CD4-positive, alpha-beta T cell treated with Interleukin-15 for 1 hour (primary cell): ENCODE measurements around the gene FOXA1.

Source experiments
- DNase-seq: peaks from one replicate; pipeline ENCODE4 v3.0.0-alpha.2; 2020

The FOXA1 gene

GRCh38 chr14:37594971-37595808 lies at the start of gene FOXA1, which contains the start of gene TTC6:
TSS of gene FOXA1 (minus strand) at chr14:37595249. CDS start at chr14:37594972, 277 bp downstream.
TSS of gene TTC6 (plus strand) at chr14:37595629. CDS start at chr14:37622065, 26,436 bp downstream.
- no peak for DNase-seq

- DNase-seq, result no peak
Measured at GRCh38 chr14:37643701-37644100, 48.7 kb upstream of the FOXA1 start.

GRCh38 chr14:37642125-37642524 lies 47.1 kb upstream of the FOXA1 start:
- no peak for DNase-seq

- no peak for DNase-seq
Measured at GRCh38 chr14:37641117-37641516, 46.1 kb upstream of the FOXA1 start.

- DNase-seq, result no peak
Measured at GRCh38 chr14:37638599-37638998, 43.5 kb upstream of the FOXA1 start.

- no peak for DNase-seq
Measured at GRCh38 chr14:37637341-37637740, 42.3 kb upstream of the FOXA1 start.

- no peak for DNase-seq
Measured at GRCh38 chr14:37625597-37626595, 30.8 kb upstream of the FOXA1 start.

GRCh38 chr14:37623971-37624370 lies 28.9 kb upstream of the FOXA1 start:
- no peak for DNase-seq

GRCh38 chr14:37623426-37623951 lies 28.4 kb upstream of the FOXA1 start:
- DNase-seq, result no peak

- DNase-seq, result no peak
Measured at GRCh38 chr14:37622231-37622923, 27.3 kb upstream of the FOXA1 start.

GRCh38 chr14:37620856-37621255 lies 25.8 kb upstream of the FOXA1 start:
- DNase-seq, result no peak

GRCh38 chr14:37618498-37619028 lies 23.5 kb upstream of the FOXA1 start:
- DNase-seq, result no peak

- no peak for DNase-seq
Measured at GRCh38 chr14:37617864-37618365, 22.9 kb upstream of the FOXA1 start.

GRCh38 chr14:37616853-37617252 lies 21.8 kb upstream of the FOXA1 start:
- DNase-seq, result no peak

GRCh38 chr14:37615582-37616289 lies 20.7 kb upstream of the FOXA1 start:
- DNase-seq, result no peak

- no peak for DNase-seq
Measured at GRCh38 chr14:37610945-37611523, 16.0 kb upstream of the FOXA1 start.

GRCh38 chr14:37608649-37609048 lies 13.6 kb upstream of the FOXA1 start:
- DNase-seq, result no peak

GRCh38 chr14:37606678-37607077 lies 11.6 kb upstream of the FOXA1 start:
- no peak for DNase-seq

GRCh38 chr14:37603688-37604251 lies 8.7 kb upstream of the FOXA1 start:
- DNase-seq, result no peak

- DNase-seq, result no peak
Measured at GRCh38 chr14:37602605-37603453, 7.8 kb upstream of the FOXA1 start.
